GM12872 (cell line): ENCODE results near the gene ARL15.

Experiments
- TF ChIP-seq, protein P1 (sequence below): IDR thresholded peaks from 3 replicates; pipeline ENCODE4 v1.5.1; 2011; ENCODE audit warnings: low read depth, mild to moderate bottlenecking, low read length, moderate library complexity; ENCODE audit not compliant: insufficient read depth

The ARL15 gene

DNA sequence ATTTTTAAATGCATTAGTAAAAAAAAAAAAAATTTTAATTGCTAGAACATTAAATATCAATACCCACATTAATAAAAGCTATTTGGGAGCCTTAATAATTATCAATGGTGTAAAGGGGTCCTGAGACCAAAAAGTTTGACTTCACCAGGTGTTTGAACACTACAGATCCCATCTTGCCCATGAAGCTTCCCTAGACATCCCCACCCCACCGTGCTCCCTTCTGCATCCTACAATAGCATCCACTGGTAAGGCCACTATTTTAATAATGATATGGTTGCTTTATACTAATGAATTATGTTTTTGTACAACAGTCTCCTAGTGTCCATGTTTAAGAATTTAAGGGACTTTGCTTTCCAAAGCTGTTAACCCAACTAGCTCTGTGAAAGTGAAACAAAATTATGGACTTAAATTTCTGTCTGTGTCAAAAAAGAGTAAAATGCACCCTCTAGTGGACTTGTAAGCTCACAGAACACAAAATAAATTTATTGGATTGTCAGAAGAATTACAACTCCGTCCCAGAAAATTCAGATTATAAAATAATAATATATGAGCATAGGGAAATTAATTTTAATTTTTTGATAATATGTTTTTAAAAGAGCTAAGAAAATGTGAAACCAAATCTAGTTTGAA, 76.0 kb downstream of the ARL15 start:
- TF ChIP-seq, protein P1, sequence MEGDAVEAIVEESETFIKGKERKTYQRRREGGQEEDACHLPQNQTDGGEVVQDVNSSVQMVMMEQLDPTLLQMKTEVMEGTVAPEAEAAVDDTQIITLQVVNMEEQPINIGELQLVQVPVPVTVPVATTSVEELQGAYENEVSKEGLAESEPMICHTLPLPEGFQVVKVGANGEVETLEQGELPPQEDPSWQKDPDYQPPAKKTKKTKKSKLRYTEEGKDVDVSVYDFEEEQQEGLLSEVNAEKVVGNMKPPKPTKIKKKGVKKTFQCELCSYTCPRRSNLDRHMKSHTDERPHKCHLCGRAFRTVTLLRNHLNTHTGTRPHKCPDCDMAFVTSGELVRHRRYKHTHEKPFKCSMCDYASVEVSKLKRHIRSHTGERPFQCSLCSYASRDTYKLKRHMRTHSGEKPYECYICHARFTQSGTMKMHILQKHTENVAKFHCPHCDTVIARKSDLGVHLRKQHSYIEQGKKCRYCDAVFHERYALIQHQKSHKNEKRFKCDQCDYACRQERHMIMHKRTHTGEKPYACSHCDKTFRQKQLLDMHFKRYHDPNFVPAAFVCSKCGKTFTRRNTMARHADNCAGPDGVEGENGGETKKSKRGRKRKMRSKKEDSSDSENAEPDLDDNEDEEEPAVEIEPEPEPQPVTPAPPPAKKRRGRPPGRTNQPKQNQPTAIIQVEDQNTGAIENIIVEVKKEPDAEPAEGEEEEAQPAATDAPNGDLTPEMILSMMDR: peak; percentile 46; the same call in 2 of the 3 replicates

DNA sequence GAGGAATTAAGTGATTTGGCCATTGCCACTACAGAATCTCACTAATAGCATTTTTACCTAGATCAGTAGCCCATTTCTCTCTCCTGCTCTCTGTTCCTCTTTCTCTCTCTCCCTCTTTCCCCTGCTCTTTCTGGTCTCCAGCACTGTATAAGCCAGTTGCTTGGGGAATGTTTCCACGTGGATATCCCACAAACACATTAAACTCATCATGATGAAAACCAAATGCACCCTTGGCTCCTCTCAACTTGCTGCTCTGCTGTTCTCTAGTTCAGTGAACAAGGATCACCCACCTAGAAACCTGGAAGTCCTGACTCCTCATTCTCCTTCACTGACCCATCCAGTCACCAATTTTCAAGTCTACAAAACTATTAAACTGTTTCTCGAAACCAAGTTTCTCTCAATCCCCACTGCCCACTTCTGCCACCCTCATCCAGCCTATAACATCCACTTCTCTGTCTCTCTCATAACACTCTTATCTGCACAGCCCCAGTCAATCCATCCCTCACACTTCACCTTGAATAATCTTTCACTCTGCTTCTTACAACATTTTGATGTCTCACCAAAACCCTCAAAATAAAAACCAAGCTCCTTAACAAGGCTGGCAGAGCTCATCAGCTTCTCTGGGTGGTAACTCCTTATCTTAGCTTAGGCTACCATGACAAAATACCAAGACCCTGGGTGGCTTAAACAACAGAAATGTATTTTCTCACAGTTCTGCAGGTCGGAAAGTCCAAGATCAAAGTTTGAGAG, 79.3 kb downstream of the ARL15 start:
- TF ChIP-seq, protein P1: no peak

DNA sequence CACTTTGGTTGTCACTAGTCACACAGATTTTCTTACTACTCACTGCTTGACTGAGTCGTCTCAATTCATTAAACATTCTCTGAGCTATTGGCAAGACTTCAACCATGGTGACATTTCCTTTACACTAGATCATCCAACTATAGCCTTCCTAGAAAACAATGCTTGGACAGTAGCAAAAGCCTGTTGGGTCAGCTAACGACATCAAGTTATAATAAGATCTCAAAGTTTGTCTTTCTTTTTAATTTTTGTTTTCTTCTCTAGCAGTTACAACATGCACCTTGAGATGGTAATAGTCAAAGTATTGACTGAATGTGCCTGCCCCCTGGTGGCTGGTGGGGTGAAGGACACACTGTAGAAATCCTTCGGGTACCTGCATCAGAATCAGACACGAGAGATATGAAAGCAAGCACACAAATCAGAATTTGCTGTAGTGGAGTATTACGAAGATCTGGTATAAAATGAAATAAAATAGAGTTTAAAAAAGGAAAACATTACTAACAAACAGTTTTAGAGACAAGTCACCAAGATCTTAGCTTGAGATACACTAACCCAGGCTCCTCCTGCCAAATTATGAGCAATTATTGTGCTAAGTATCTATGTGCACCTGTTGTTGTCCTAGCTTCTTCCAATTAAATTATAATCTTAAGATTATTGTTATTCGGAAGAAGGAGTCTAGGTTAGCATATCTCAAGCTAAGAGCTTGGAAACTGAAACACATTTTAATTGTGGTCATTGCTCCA, 81.2 kb downstream of the ARL15 start:
- TF ChIP-seq, protein P1: peak; percentile 83

DNA sequence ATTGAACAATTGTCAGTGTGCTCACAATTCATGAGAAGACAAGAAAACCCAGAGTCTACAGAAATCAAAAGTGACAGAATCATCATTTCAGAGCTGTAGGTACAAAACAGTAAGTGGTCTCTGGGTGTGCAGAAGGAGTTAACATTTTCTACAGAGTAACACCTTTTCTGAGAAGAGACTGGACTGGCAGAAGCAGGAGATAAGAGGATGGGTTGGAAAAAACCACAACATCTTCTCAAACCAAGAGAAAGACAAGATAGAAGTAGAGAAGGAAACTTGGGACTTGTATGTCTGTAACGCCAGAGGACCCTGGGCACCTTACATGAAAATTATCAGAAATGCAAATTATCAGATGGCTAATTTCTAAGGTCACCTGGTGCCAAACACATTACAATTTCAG, 82.6 kb downstream of the ARL15 start:
- TF ChIP-seq, protein P1: no peak

DNA sequence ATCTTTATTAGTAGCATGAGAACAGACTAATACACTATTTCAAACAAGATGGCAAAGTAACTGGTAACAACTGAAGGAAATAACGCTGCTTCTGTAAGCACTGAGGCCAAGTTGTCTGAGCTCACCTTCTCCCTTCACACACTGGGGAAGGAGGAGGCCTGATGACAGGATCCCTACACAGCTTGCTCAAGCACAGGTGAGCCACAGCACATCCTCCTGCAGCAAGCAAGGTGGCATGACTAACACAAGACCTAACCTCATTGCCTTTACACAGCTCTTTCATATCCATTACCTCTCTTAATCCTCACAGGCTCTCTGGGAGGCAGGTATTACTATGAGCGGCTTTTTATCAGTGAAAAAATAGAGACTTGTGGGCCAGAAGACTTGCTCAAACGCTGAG, 83.3 kb downstream of the ARL15 start:
- TF ChIP-seq, protein P1: no peak

DNA sequence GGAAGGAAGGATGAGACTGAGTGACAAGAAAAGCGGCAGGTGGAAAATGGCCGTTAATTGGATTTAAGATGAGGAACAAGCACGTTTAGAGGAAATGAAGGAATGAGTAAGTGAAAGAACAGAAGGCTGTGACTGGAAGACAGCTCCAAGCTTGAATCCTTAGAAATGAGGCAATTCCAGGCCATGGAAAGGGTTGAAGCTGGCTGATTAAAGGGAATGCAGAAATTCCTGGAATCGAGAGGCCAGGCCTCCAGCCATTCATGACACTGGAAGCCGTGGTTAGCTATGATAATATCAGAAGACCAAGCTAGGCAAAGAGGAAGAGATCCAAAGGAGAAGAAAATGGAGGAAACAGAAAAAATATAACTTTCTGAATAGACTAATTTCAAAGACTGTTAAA, 84.2 kb downstream of the ARL15 start:
- TF ChIP-seq, protein P1: no peak

DNA sequence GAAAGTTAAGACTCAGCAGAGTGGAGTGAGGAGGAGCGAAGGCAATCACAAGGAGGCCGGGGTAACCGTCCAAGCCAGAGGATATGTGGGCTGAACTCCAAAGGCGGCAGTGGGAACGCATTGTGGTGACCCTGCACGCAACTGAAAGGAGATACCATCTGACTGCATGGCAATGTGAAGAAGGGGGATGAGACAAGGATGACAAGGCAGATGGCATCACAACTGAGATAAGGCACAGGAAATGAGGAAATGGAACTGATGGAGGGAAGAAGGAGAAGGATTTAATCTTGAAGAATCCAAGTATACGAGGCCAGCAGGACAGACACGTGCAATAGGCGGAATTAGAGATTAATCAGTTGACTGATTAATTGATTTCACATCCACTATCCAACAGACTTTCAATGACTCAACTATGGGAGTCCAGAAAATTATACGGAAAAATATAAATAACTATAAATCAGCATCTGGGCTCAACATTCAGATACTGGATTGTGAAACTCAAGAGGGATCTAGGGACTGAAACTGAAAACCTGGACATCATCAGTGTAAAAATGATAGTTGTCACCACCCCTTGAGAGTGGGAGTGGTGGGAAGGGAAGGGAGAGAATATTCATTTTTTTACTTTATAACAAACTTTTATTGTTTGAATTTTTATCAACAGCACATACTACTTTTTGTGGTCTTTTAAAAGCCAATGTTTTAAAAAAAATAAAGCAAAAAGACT, 86.1 kb downstream of the ARL15 start:
- TF ChIP-seq, protein P1: no peak
